HepG2 (cell line): Measurements from ENCODE around the gene SLC9C2. TPM values are rescaled to one million over a fixed set of nuclear protein-coding genes. Genes with fewer than 3 reads are reported as not detected.
A peak's percentile ranks its signal among the peaks of the same experiment; 100 is the strongest.

Experiments used
- EEA1 ChIP-seq: sonication (generic); formaldehyde crosslinking; IDR thresholded peaks from 2 replicates; pipeline ENCODE4 v1.5.1; 2020; ENCODE audit warnings: mild to moderate bottlenecking, missing genetic modification reagents, borderline replicate concordance
- GATA4 ChIP-seq: sonication (generic); IDR thresholded peaks from 2 replicates; pipeline ENCODE4 v1.6.1; 2016; ENCODE audit warnings: antibody characterized with exemption, low read depth, borderline replicate concordance
- KMT2B ChIP-seq: IDR thresholded peaks from 2 replicates; pipeline ENCODE4 v1.6.1; 2016; ENCODE audit warnings: missing genetic modification reagents, missing compliant biosample characterization
- NFAT5 ChIP-seq: sonication (generic); formaldehyde crosslinking; IDR thresholded peaks from 2 replicates; pipeline ENCODE4 v1.4.0; 2020; ENCODE audit warnings: missing genetic modification reagents
- NR1H2 ChIP-seq: sonication (generic); formaldehyde crosslinking; IDR thresholded peaks from 2 replicates; pipeline ENCODE4 v1.8.1; 2022; ENCODE audit warnings: low read depth, missing genetic modification reagents, borderline replicate concordance
- POLR2A ChIP-seq, 2 experiments: IDR thresholded peaks; 2 replicates each; pipeline ENCODE4 v1.6.1; 2011; ENCODE audit warnings: low read depth in 2 of 2, low read length in 2 of 2, mild to moderate bottlenecking in 1 of 2, moderate library complexity in 1 of 2; ENCODE audit not compliant: insufficient read depth in 1 of 2
- SIX1 ChIP-seq: sonication (generic); formaldehyde crosslinking; IDR thresholded peaks from 2 replicates; pipeline ENCODE4 v1.4.0; 2020; ENCODE audit warnings: missing genetic modification reagents, borderline replicate concordance
- USF2 ChIP-seq, 2 experiments: sonication (generic) in 1 of 2; formaldehyde crosslinking in 1 of 2; IDR thresholded peaks; 2 replicates each; pipeline versions ENCODE4 v1.5.1 to v1.6.1; 2011 to 2020; ENCODE audit warnings: borderline replicate concordance in 1 of 2, low read depth in 1 of 2, low read length in 1 of 2, mild to moderate bottlenecking in 1 of 2, missing genetic modification reagents in 1 of 2, moderate library complexity in 1 of 2
- XRCC5 ChIP-seq: fragments of 200-400 bp; formaldehyde crosslinking; optimal IDR thresholded peaks from 2 replicates; pipeline ENCODE3; 2017; ENCODE audit warnings: mild to moderate bottlenecking, low read length
- ZBTB2 ChIP-seq: sonication (generic); formaldehyde crosslinking; IDR thresholded peaks from 2 replicates; pipeline ENCODE4 v1.8.0; 2022; ENCODE audit warnings: low read depth, missing genetic modification reagents
- ZFX ChIP-seq: sonication (generic); formaldehyde crosslinking; IDR thresholded peaks from 2 replicates; pipeline ENCODE4 v1.4.0; 2020; ENCODE audit warnings: mild to moderate bottlenecking, low read depth, missing genetic modification reagents, moderate library complexity
- ZNF138 ChIP-seq: sonication (generic); formaldehyde crosslinking; IDR thresholded peaks from 2 replicates; pipeline ENCODE4 v1.5.0; 2020; ENCODE audit warnings: mild to moderate bottlenecking, low read depth, missing genetic modification reagents
- ZNF563 ChIP-seq: sonication (generic); formaldehyde crosslinking; IDR thresholded peaks from 2 replicates; pipeline ENCODE4 v1.8.0; 2022; ENCODE audit warnings: mild to moderate bottlenecking, moderate library complexity, missing genetic modification reagents
- ZNF615 ChIP-seq: sonication (generic); formaldehyde crosslinking; IDR thresholded peaks from 2 replicates; pipeline ENCODE4 v1.5.0; 2020; ENCODE audit warnings: mild to moderate bottlenecking, missing genetic modification reagents, borderline replicate concordance
- ZNF691 ChIP-seq: sonication (generic); formaldehyde crosslinking; IDR thresholded peaks from 2 replicates; pipeline ENCODE4 v1.4.0; 2020; ENCODE audit warnings: missing genetic modification reagents, low read depth, mild to moderate bottlenecking, borderline replicate concordance
- ZNF790 ChIP-seq: sonication (generic); formaldehyde crosslinking; IDR thresholded peaks from 2 replicates; pipeline ENCODE4 v1.8.0; 2022; ENCODE audit warnings: missing genetic modification reagents, mild to moderate bottlenecking, borderline replicate concordance
- polyA plus RNA-seq, 8 experiments: library from polyadenylated mRNA; depleted of rRNA in 3 of 8; stranded (reverse) in 7 of 8; unstranded in 1 of 8; fragments of >200 nt; fragmentation: Illumina TruSeq in 4 of 8; extraction: Trizol in 4 of 8; gene quantifications; 2 replicates each; pipeline versions ENCODE4 v1.2.1 to v1.2.3, GENCODE V29; 2011 to 2016; ENCODE audit warnings: low read depth in 4 of 8, missing spikeins in 1 of 8, mixed read lengths in 1 of 8; ENCODE audit not compliant: insufficient read depth in 1 of 8
- total RNA-seq, 5 experiments: library from RNA; depleted of rRNA; stranded (reverse); fragments of >200 nt; fragmentation: Illumina TruSeq; extraction: Trizol; gene quantifications; 2 replicates each; pipeline ENCODE4 v1.2.3, GENCODE V29; 2016; ENCODE audit warnings: low read depth in 1 of 5

The SLC9C2 gene
- total and polyA plus RNA-seq, 2 of the 13 experiments (the other 11 are each of a cell fraction or from before 2014, with no cell fraction given): 0.03 TPM; not detected in 1

- 0 out of 2 replicates have a peak, but pooled peaks have one; percentile 22 for TF ChIP-seq NFAT5 (CRISPR knock-in tag)
- 0 out of 2 replicates have a peak, but pooled peaks have one; percentile 21 for TF ChIP-seq KMT2B (CRISPR knock-in tag)
- TF ChIP-seq EEA1 (CRISPR knock-in tag): peak; percentile 35; the same call in 1 of the 2 replicates
- TF ChIP-seq NR1H2 (CRISPR knock-in tag): no peak
- TF ChIP-seq USF2 (IDR thresholded peaks at IDR 0.05; ENCODE audit: low read depth, low read length): no peak
- TF ChIP-seq USF2 (CRISPR knock-in tag; IDR thresholded peaks at IDR 0.05; ENCODE audit: borderline replicate concordance): no peak
- peak; percentile 94 for TF ChIP-seq ZFX (CRISPR knock-in tag)
- peak; percentile 40; the same call in 1 of the 2 replicates for TF ChIP-seq ZNF691
- TF ChIP-seq ZNF615 (CRISPR knock-in tag): no peak
- no peak; the same call in 1 of the 2 replicates for TF ChIP-seq SIX1 (CRISPR knock-in tag)
- TF ChIP-seq ZNF138: peak; percentile 63; the same call in 1 of the 2 replicates
- TF ChIP-seq ZBTB2 (CRISPR knock-in tag): peak; percentile 34; the same call in 1 of the 2 replicates
- TF ChIP-seq ZNF790 (CRISPR knock-in tag): peak; percentile 72; the same call in 1 of the 2 replicates
- peak; percentile 83 for TF ChIP-seq ZNF563 (CRISPR knock-in tag)
- peak; percentile 84 to 88 for TF ChIP-seq POLR2A (IDR thresholded peaks at IDR 0.05; ENCODE audit: insufficient read depth in 1 of 2, low read depth in 2 of 2, low read length in 2 of 2)
- peak; percentile 46 for TF ChIP-seq XRCC5
- TF ChIP-seq GATA4: 0 out of 2 replicates have a peak, but pooled peaks have one; percentile 41
Observed at GRCh38 chr1:173477286-173478093, 125.4 kb downstream of the SLC9C2 start, which contains the start of gene PRDX6 (continued).
